K562 (cell line): ENCODE results near the gene RHEX. TPM values are rescaled to one million over a fixed set of nuclear protein-coding genes. Genes with fewer than 3 reads are reported as not detected.

ENCODE experiments used
- ATAC-seq: fragments of 200-7000 bp; cut with Tn5 transposase; 3 replicates; pipeline ENCODE4 v1.9.1; 2020; ENCODE audit warnings: moderate library complexity
- BruUV-seq: library from RNA; stranded (reverse); fragments of 400-500 nt; replicated peaks from 2 replicates; lab custom pipeline; 2021; lab: Mats Ljungman, UMichigan
- CTCF ChIA-PET: fragments of 300-600 bp; formaldehyde crosslinking; extraction: SDS; loops from one replicate; lab custom pipeline; 2021; ENCODE audit warnings: low intra/inter-chr PET ratio; lab: Yijun Ruan, JAX
- POLR2A ChIA-PET: fragments of 300-600, 350-650 bp; sonication (Branson Sonifier 250); formaldehyde crosslinking; extraction: SDS; loops from one replicate; lab custom pipeline; 2021; ENCODE audit warnings: antibody characterized with exemption, inconsistent platforms; lab: Yijun Ruan, JAX
- DNase-seq, 4 experiments: peaks; one replicate each; pipeline versions ENCODE4 v3.0.0 to v3.0.0-alpha.2; 2011 to 2018; ENCODE audit warnings: low spot score in 3 of 4, mixed read lengths in 3 of 4; ENCODE audit errors: extremely low read depth in 1 of 4
- FAIRE-seq: peaks from 2 replicates; lab custom pipeline; 2011; peaks lifted over from hg19 to GRCh38; lab: Jason Lieb, UNC
- H2AFZ ChIP-seq: 2 replicates; pipeline ENCODE4 v1.6.0; 2011; ENCODE audit warnings: low read depth, low read length, control low read depth, inconsistent platforms
- H3K27ac ChIP-seq: fragments of 200-600 bp; 3 replicates; pipeline ENCODE4 v1.8.0; 2011; ENCODE audit warnings: low read depth, mild to moderate bottlenecking, control low read depth, inconsistent platforms, low read length, moderate library complexity, mixed read lengths; ENCODE audit errors: extremely low read depth
- H3K27me3 ChIP-seq, 2 experiments: fragments of 300-600 bp in 1 of 2; 2 replicates in 1 of 2; 3 replicates in 1 of 2; pipeline versions ENCODE4 v1.6.0 to v1.8.0; 2011; ENCODE audit warnings: inconsistent platforms in 2 of 2, low read length in 2 of 2, mild to moderate bottlenecking in 1 of 2, mixed read lengths in 1 of 2, moderate library complexity in 1 of 2; ENCODE audit not compliant: control insufficient read depth in 2 of 2, insufficient read depth in 2 of 2
- H3K36me3 ChIP-seq: fragments of 300-600 bp; 3 replicates; pipeline ENCODE4 v1.8.0; 2011; ENCODE audit warnings: mild to moderate bottlenecking, low read length, inconsistent platforms; ENCODE audit not compliant: control insufficient read depth, insufficient read depth
- H3K4me1 ChIP-seq, 2 experiments: fragments of 200-600 bp in 1 of 2; replicated peaks in 1 of 2; 2 replicates in 1 of 2; 3 replicates in 1 of 2; pipeline versions ENCODE4 v1.5.1 to v1.8.0; 2011; ENCODE audit warnings: inconsistent platforms in 2 of 2, low read length in 2 of 2, mild to moderate bottlenecking in 1 of 2, mixed read lengths in 1 of 2, moderate library complexity in 1 of 2; ENCODE audit not compliant: control insufficient read depth in 2 of 2, insufficient read depth in 2 of 2
- H3K4me2 ChIP-seq: 2 replicates; pipeline ENCODE4 v1.6.1; 2011; ENCODE audit warnings: low read length, control low read depth, inconsistent platforms, mixed read lengths; ENCODE audit not compliant: insufficient read depth
- H3K4me3 ChIP-seq: fragments of 200-600 bp; sonication (generic), shearing (Covaris generic); 2 replicates; pipeline ENCODE4 v1.5.1; 2016; ENCODE audit warnings: control low read depth, inconsistent platforms
- H3K79me2 ChIP-seq: fragments of 200-600 bp; 3 replicates; pipeline ENCODE4 v1.8.0; 2011; ENCODE audit warnings: low read length, inconsistent platforms; ENCODE audit not compliant: control insufficient read depth, insufficient read depth
- H3K9ac ChIP-seq, 2 experiments: 2 replicates each; pipeline versions ENCODE4 v1.6.0 to v1.6.1; 2011; ENCODE audit warnings: low read depth in 2 of 2, low read length in 2 of 2, control low read depth in 1 of 2, inconsistent platforms in 1 of 2, mild to moderate bottlenecking in 1 of 2, mixed read lengths in 1 of 2; ENCODE audit not compliant: insufficient read depth in 1 of 2
- H3K9me1 ChIP-seq: one replicate; pipeline ENCODE4 v1.6.0; 2011; ENCODE audit warnings: inconsistent platforms, mild to moderate bottlenecking, low read length, moderate library complexity; ENCODE audit not compliant: control insufficient read depth, insufficient read depth
- H3K9me3 ChIP-seq: replicated peaks from 2 replicates; pipeline ENCODE4 v1.5.1; 2011; ENCODE audit warnings: low read depth, low read length, inconsistent platforms; ENCODE audit not compliant: control insufficient read depth, insufficient read depth
- H4K20me1 ChIP-seq: replicated peaks from 2 replicates; pipeline ENCODE4 v1.6.1; 2011; ENCODE audit warnings: low read length, inconsistent platforms, mixed read lengths; ENCODE audit not compliant: control insufficient read depth, insufficient read depth
- SMAD4 ChIP-seq: fragments of 250-450 bp; sonication (Bioruptor Pico); conservative IDR thresholded peaks from 2 replicates; pipeline ENCODE4 v1.8.0; 2021; ENCODE audit warnings: inconsistent platforms, mild to moderate bottlenecking, moderate library complexity
- ZNF512 ChIP-seq: IDR thresholded peaks from 2 replicates; pipeline ENCODE4 v1.6.1; 2016; ENCODE audit warnings: missing genetic modification characterization, missing compliant biosample characterization
- WGBS: fragments of 100-300 bp; shearing (Covaris generic); methylation state at CpG from one replicate; pipeline ENCODE4 v1.1.6; 2016; ENCODE audit warnings: low coverage, mixed read lengths; ENCODE audit not compliant: insufficient coverage; ENCODE audit errors: missing lambda C conversion rate; 5-methylcytosine and 5-hydroxymethylcytosine counted together
- in situ Hi-C: fragments of 300-500 bp; cut with MboI; formaldehyde crosslinking; loops from 4 replicates; pipeline ENCODE4 v1.15.0; 2018; ENCODE audit warnings: inconsistent platforms, mixed read lengths
- intact Hi-C: fragments of 100-400 bp; cut with micrococcal nuclease; formaldehyde crosslinking; loops from 2 replicates; pipeline ENCODE4 v1.14.2; 2022
- polyA plus RNA-seq, 8 experiments: library from polyadenylated mRNA; depleted of rRNA in 4 of 8; stranded (reverse) in 5 of 8; unstranded in 3 of 8; fragments of >200 nt; fragmentation: Nextera tagmentation in 2 of 8; fragmentation: Illumina TruSeq in 1 of 8; extraction: Ambion mirVana in 2 of 8; extraction: Trizol in 1 of 8; gene quantifications; 2 replicates each; pipeline versions ENCODE4 v1.2.1 to v1.2.3, GENCODE V29; 2011 to 2014; ENCODE audit warnings: inconsistent platforms in 1 of 8, missing spikeins in 1 of 8
- total RNA-seq, 7 experiments: library from RNA; depleted of rRNA in 6 of 7; stranded (reverse); fragments of >200 nt in 6 of 7; fragmentation: Illumina TruSeq in 2 of 7; extraction: Trizol in 2 of 7; gene quantifications; 2 replicates each; pipeline versions ENCODE4 v1.2.1 to v1.2.3, GENCODE V29; 2011 to 2021; ENCODE audit warnings: low replicate concordance in 1 of 7

Gene RHEX
- total and polyA plus RNA-seq, 9 of the 15 experiments (the other 6 are each of a cell fraction or from before 2014, with no cell fraction given) = not detected

- intact Hi-C loops = no loop called here
- Histone ChIP-seq H3K9me1 (no peaks in the 10 kb centered on the region), H3K9ac (no peak overlapping the region), H3K4me2 (no peak overlapping the region), H3K27ac (no peak overlapping the region), H3K9me3 (no peaks in the 10 kb centered on the region), H3K4me1 (peaks cover 6 to 13% of the 10 kb centered on the region in 2 experiments; a peak in 4 of 5 replicates), H3K36me3 (no peaks in the 10 kb centered on the region), H4K20me1 (0 out of 2 replicates have a peak, but pooled peaks cover 7% of the 10 kb centered on the region), H3K4me3 (no peak overlapping the region), H3K79me2 (no peaks in the 10 kb centered on the region), H3K27me3 (peaks cover 16 to 22% of the 10 kb centered on the region in 2 experiments), H2AFZ (no peak overlapping the region)
- ATAC-seq (no peak), DNase-seq (no peak), FAIRE-seq (no peak)
- CTCF ChIA-PET = no interaction called here
- in situ Hi-C loops = no loop called here
- no TSS peak for BruUV-seq
- POLR2A ChIA-PET = interaction anchor here (0.7 to 1.0 kb wide), 3 partner anchors 8 to 37 kb away, joined by 3 read pairs; no protein-coding TSS in a partner anchor
- WGBS = 0% methylated on average over 1 of the region's 1 CpG
- 0 out of 2 replicates have a peak, but pooled peaks have one; percentile 11 for TF ChIP-seq ZNF512 (tag)
- TF ChIP-seq SMAD4 (CRISPR knock-in tag) = no peak
These were observed 15.3 kb downstream of the RHEX start for GRCh38 chr1:206068314-206068713.
